Stimulated activated CD4-positive, alpha-beta T cell treated with anti-CD3 and anti-CD28 coated beads, Interleukin-4, amount 100 ng/mL, for 24 hours (primary cell): ENCODE results near the gene SNAPC2.
"Not testable (repeated sequence)": the region's sequence is repeated elsewhere in the genome, so short reads cannot be mapped to it uniquely, and the experiment has no call there.

ENCODE experiments used
- DNase-seq: peaks from one replicate; pipeline ENCODE4 v3.0.0-alpha.2; 2020

SNAPC2 gene

DNA sequence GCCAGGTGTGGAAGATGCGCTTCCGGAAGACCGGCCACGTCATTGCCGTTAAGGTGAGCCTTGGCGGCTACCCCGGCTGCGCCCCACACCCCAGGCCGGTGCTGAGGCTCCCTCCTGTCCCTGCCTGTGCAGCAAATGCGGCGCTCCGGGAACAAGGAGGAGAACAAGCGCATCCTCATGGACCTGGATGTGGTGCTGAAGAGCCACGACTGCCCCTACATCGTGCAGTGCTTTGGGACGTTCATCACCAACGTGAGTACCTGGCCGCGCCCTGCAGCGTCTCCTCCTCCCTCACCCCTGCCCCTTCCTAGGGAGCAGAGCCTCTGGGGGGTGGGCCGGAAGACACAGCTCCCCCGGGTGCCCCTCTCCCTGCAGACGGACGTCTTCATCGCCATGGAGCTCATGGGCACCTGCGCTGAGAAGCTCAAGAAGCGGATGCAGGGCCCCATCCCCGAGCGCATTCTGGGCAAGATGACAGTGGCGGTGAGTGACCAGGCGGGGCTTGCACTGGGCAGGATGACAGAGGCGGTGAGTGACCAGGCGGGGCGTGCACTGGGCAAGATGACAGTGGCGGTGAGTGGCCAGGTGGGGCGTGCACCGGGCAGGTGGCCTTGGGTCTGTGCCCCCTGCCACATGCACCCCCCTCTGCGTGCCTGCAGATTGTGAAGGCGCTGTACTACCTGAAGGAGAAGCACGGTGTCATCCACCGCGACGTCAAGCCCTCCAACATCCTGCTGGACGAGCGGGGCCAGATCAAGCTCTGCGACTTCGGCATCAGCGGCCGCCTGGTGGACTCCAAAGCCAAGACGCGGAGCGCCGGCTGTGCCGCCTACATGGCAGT, 9.6 kb upstream of the SNAPC2 start:
- DNase-seq = no peak

GRCh38 chr19:7911508-7912143, 8.5 kb upstream of the SNAPC2 start:
- no peak for DNase-seq

GRCh38 chr19:7912144-7912696, 7.9 kb upstream of the SNAPC2 start:
- DNase-seq = no peak

DNA sequence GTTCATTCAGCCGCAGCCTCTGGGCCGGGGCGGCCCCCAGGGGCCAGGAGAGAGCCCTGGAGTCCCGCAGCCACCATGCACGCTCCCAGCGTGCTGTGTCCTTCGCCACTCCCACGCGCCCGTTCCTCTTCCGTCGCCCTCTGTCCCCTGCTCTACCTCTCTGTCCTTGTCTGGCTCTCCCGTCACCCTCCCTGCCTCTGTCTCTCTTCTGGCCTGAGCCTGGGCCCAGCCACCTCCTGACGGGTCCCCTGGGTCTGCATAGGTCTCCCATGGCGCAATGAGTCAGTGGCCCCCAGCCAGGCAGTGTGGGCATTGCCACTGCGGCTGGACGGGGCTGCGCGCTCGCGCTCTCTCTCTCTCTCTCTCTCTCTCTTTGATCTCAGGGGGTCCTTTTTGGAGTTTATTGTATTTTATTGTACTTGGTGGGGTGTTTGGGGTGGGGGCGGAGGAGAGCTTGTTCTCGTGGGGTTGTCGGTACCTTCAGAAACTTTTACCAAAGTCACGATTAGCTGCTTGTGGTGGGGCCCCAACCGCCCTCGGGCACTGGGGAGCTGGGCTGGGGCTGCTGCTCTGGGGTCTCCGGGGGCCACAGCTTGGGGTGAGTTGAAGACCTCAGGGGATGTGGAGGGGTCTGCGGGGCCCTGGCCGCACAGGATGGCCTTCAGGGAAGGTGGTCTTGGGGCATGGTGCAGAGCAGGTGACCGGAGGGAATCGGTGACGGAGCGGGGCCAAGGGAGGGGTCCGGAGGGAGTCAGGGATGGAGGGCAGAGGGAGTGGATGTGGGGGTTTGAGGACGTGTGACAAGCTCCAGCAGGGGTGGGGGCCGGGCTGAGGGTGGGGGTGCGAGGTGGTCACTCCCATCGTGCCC, 7.2 kb upstream of the SNAPC2 start:
- no peak for DNase-seq

- DNase-seq = no peak
Measured at GRCh38 chr19:7913652-7914051, 6.5 kb upstream of the SNAPC2 start.

- no peak for DNase-seq
Measured at GRCh38 chr19:7914099-7914498, 6.0 kb upstream of the SNAPC2 start.

DNA sequence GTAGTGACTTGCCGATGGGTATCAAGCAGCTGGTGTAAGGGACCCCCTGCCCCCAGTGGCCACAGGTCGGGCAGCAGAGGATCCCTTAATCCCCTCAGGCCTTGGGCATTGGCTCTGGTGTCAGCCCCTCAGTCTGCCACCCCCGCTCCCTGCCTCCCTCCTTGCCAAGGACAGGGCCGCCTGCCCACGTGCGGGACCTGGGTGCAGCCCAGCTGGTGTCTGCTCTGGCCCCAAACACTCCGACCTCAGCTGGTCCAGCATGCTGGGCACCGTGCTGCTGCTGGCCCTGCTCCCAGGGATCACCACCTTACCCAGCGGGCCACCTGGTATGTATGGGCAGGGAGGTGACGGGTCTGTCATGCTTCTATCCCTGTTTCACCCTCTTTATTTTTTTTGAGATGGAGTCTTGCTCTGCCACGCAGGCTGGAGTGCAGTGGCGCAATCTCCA, 5.5 kb upstream of the SNAPC2 start, which contains the start of gene TGFBR3L:
Gene TGFBR3L, plus strand, starts transcription at position 233 of the 448 bp plus-strand sequence.
- no peak for DNase-seq

GRCh38 chr19:7915250-7916102, 4.7 kb upstream of the SNAPC2 start:
- no peak for DNase-seq

- peak; percentile 57 for DNase-seq
Measured at GRCh38 chr19:7916103-7916954, 3.8 kb upstream of the SNAPC2 start.

DNA sequence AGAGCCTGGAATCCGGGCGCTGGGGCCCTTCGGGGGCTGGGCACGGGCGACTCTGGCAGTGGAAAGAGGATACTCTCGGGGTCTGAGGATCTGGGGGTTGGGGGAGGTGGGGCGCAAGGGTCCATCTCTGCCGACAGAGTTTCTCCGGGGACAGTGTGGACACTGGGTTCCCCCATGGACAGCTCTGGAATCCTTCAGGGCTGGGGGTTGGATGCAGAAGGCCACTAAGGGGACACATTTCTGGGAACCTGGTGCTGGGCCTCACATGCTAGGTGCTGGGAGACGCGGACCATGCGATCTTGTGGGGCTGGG, 3.2 kb upstream of the SNAPC2 start:
- DNase-seq = no peak

- peak; percentile 55 for DNase-seq
Measured at GRCh38 chr19:7917267-7918061, 2.7 kb upstream of the SNAPC2 start.

DNA sequence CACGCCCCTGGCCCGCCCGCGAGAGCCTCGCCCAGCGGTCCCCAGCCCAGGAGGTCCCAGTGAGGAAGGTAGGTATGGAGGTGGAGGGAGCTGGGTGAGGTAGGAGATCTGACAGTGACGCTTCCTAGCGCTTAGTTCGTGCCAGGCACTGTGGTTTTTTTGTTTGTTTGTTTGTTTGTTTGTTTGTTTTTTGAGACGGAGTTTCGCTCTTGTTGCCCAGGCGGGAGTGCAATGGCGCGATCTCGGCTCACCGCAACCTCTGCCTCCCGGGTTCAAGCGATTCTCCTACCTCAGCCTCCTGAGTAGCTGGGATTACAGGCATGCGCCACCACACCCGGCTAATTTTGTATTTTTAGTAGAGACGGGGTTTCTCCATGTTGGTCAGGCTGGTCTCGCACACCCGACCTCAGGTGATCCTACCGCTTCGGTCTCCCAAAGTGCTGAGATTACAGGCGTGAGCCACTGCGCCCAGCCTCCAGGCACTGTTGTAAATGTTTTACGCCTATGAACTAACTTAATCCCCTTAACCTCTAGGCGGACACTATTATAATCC, 2.0 kb upstream of the SNAPC2 start:
- not testable (repeated sequence) for DNase-seq

DNA sequence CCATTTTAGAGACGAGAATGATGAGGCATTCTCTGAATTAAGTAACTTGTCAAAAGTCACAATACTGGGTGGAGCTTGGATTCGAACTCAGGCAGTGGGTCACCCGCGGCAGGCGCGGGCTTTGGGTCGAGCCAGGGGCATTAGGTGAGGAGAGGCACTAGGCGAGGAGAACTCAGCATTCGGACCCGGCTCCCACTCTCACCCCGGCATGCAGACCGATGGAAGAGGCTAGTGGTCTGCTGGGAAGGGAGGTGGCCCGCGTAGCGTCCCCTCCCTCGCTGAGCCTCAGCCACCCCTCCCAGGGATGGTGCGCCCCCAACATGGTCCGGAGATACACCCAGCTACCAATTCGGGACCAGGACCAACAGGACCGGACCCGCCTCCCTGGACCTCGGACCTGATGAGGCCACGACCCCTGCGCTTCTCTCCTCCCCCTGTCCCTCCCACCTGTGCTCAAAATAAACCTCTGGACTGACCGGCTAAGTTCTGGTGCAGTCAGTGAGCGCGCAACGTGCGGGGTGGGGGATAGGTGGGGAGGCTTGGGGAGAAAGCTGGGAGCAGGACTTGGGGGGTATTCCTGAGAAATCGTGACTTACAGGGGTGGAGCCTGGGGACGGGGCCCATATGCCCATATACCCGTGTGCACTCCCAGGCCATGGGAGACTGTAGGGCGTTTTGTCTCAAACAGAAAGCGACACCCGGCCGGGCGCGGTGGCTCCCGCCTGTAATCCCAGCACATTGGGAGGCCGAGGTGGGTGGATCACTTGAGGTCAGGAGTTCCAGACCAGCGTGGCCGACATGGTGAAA, 1.3 kb upstream of the SNAPC2 start:
- DNase-seq = no peak

- peak; percentile 98 for DNase-seq
Measured at GRCh38 chr19:7920519-7921301, 572 bp downstream of the SNAPC2 start.

DNA sequence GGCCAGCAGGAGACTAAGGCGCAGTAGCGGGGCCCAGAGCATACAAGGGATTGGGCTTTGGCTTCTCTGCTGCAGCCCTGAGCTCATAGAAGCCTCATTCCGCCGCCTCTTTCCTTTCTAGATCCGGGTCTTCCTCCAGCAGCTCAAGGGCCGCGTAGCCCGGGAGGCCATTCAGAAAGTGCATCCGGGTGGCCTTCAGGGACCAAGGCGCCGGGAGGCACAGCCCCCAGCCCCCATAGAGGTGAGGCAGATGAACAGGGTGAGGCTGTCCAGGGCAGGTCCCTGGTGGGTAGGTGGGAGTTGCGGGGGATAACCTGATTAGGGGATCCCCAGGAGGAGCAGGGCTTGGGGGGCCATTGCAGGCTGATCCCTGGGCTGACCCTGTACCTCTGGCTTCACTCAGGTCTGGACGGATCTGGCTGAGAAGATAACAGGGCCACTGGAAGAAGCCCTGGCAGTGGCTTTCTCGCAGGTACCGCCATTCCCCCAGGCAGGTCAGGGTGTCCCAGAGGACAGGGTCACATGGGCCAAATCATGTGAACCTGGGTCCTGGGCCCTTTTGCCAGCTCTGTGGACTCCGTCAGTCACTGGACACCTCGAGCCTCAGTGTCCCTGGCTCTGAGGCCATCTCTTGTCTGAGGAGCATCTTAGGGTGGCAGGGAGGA, 1.3 kb downstream of the SNAPC2 start:
- DNase-seq = no peak

DNA sequence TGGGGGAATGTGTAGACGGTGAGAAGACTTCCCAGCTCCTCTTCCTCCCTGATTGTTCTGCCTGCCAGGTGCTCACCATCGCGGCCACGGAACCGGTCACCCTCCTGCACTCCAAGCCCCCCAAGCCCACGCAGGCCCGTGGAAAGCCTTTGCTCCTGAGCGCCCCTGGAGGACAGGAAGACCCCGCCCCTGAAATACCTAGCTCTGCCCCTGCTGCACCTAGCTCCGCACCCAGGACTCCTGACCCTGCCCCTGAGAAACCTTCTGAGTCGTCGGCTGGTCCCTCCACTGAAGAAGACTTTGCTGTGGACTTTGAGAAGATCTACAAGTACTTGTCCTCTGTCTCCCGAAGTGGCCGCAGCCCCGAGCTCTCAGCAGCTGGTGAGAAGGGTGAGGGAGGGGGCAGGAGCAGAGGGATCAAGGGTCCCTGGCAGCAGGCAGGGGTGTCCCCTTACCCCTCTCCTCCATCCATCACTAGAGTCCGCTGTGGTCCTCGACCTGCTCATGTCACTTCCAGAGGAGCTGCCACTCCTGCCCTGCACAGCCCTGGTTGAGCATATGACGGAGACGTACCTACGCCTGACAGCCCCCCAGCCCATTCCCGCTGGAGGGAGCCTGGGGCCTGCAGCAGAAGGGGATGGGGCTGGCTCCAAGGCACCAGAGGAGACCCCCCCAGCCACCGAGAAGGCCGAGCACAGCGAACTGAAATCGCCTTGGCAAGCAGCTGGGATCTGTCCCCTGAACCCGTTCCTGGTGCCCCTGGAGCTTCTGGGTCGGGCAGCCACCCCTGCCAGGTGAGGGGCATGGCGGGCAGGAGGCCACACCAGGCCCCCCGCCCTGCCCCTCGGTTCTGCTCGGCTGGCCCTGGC, 2.1 kb downstream of the SNAPC2 start:
- DNase-seq = no peak

- no peak for DNase-seq
Measured at GRCh38 chr19:7922836-7923195, 2.7 kb downstream of the SNAPC2 start.
